Natural killer cell treated with Interleukin-12 subunit alpha and Interleukin-12 subunit beta and Interleukin-15 and Interleukin-18, amount 100 ng/mL, for 72 hours (primary cell): ENCODE measurements around the gene APOE. TPM values are rescaled to one million over a fixed set of nuclear protein-coding genes. Genes with fewer than 3 reads are reported as not detected.

ENCODE experiments used
- ATAC-seq, 2 donors: fragments of 150-1000 bp; cut with Tn5 transposase in 1 of 2; sonication (Bioruptor Pico), chemical (Tn5 transposase) in 1 of 2; 2 replicates each; pipeline ENCODE4 v1.10.0; 2021
- DNase-seq: peaks from one replicate; pipeline ENCODE4 v3.0.0; 2022; ENCODE audit warnings: low spot score
- H3K27ac Mint-ChIP-seq, 2 donors: 1 replicate in 1 of 2; 2 replicates in 1 of 2; pipeline ENCODE4 v1.8.0; 2022; ENCODE audit warnings: mixed read lengths in 2 of 2, mild to moderate bottlenecking in 1 of 2, moderate library complexity in 1 of 2
- H3K27me3 Mint-ChIP-seq, 2 donors: 1 replicate in 1 of 2; 2 replicates in 1 of 2; pipeline ENCODE4 v1.8.0; 2022; ENCODE audit warnings: mixed read lengths in 2 of 2
- H3K36me3 Mint-ChIP-seq: one replicate; pipeline ENCODE4 v1.8.0; 2022; ENCODE audit warnings: mixed read lengths
- H3K4me1 Mint-ChIP-seq, 2 donors: 1 replicate in 1 of 2; 2 replicates in 1 of 2; pipeline ENCODE4 v1.8.0; 2022; ENCODE audit warnings: low read depth in 2 of 2, mixed read lengths in 2 of 2, mild to moderate bottlenecking in 1 of 2
- H3K4me3 Mint-ChIP-seq: one replicate; pipeline ENCODE4 v1.8.0; 2022; ENCODE audit warnings: mixed read lengths
- H3K9me3 Mint-ChIP-seq: 2 replicates; pipeline ENCODE4 v1.8.0; 2022; ENCODE audit warnings: mixed read lengths
- total RNA-seq, 2 donors: library from RNA; stranded (reverse); gene quantifications; one replicate each; pipeline ENCODE4 v1.2.3, GENCODE V29; 2022

The APOE gene
- total RNA-seq, 2 donors from 2014 or later = 1.5 to 1.6 TPM

- Mint-ChIP-seq H3K9me3 (no peaks in the 10 kb centered on the region), H3K36me3 (no peaks in the 10 kb centered on the region), H3K27ac (peak overlapping the region in 1 of 2 donors; percentile 96), H3K4me1 (peaks cover 49 to 53% of the 10 kb centered on the region in 2 donors), H3K4me3 (no peak overlapping the region), H3K27me3 (no peaks in the 10 kb centered on the region)
- DNase-seq (no peak), ATAC-seq (no peak)
Observed at GRCh38 chr19:44958090-44958489, 52.5 kb downstream of the APOE start.

Other genes with a start within 250 kb of the APOE start
- 1 to 10 TPM; 1.6 to 1.9 TPM for gene CEACAM19, start 234.3 kb upstream of the APOE start, total RNA-seq
- not detected for gene CEACAM16, start 206.6 kb upstream of the APOE start, total RNA-seq
- 100 to 1,000 TPM; 117 to 122 TPM for gene BCL3, start 157.1 kb upstream of the APOE start, total RNA-seq
- not detected for gene CBLC, start 127.9 kb upstream of the APOE start, total RNA-seq
- gene BCAM, start 96.7 kb upstream of the APOE start, total RNA-seq = not detected
- 1 to 10 TPM; 1.3 to 1.6 TPM for gene NECTIN2, start 59.5 kb upstream of the APOE start, total RNA-seq
- 100 to 1,000 TPM; 119 to 240 TPM for gene TOMM40, start 14.5 kb upstream of the APOE start, total RNA-seq
- gene APOC1, start 8.8 kb downstream of the APOE start, total RNA-seq = not detected
- gene APOC4, start 36.4 kb downstream of the APOE start, total RNA-seq = not detected
- gene APOC2, start 40.3 kb downstream of the APOE start, total RNA-seq = 1 to 10 TPM in 1 of 2 donors, not detected in 1; 4.6 TPM
- 100 to 1,000 TPM in 1 of 2 donors, 10 to 100 TPM in 1; 90.9 to 116 TPM for gene CLPTM1, start 49.6 kb downstream of the APOE start, total RNA-seq
- 10 to 100 TPM; 47.0 to 81.6 TPM for gene RELB, start 95.7 kb downstream of the APOE start, total RNA-seq
- 100 to 1,000 TPM in 1 of 2 donors, 10 to 100 TPM in 1; 84.1 to 147 TPM for gene CLASRP, start 133.2 kb downstream of the APOE start, total RNA-seq
- gene ZNF296, start 170.7 kb downstream of the APOE start, total RNA-seq = 1 to 10 TPM; 5.0 to 5.5 TPM
- 10 to 100 TPM; 59.0 TPM for gene GEMIN7, start 173.5 kb downstream of the APOE start, total RNA-seq
- 10 to 100 TPM; 18.1 to 36.3 TPM for gene PPP1R37, start 187.4 kb downstream of the APOE start, total RNA-seq